ENCODE measurements around the gene RNF149.
"Not testable (repeated sequence)": the region's sequence is repeated elsewhere in the genome, so short reads cannot be mapped to it uniquely, and the experiment has no call there.

The RNF149 gene

GRCh38 chr2:101330253-101330933, 21.9 kb upstream of the RNF149 start:
- DNase-seq, result no peak

GRCh38 chr2:101329026-101329425, 20.5 kb upstream of the RNF149 start:
- DNase-seq, result no peak

GRCh38 chr2:101328474-101329007, 20.0 kb upstream of the RNF149 start:
- no peak for DNase-seq

GRCh38 chr2:101327863-101328394, 19.4 kb upstream of the RNF149 start:
- no peak for DNase-seq

DNA sequence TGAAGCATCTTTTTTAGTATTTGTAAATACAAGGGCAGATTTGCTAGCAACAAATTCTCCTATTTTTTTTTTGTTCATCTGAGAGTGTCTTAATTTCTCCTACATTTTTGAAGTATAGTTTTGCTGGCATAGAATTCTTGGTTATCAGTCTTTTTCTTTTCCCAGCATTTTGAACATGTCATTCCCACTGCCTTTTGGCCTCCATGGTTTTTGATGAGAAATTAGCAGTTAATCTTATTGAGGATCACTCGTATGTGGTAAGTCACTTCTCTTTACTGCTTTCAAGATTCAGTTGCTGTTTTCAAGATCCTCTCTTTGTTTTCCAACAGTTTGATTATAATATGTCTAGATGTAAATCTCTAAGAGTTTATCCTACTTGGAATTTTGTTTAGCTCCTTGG, 16.9 kb upstream of the RNF149 start:
- DNase-seq, result no peak

- DNase-seq, result not testable (repeated sequence)
These were observed 8.1 kb upstream of the RNF149 start for GRCh38 chr2:101316568-101316967.

- DNase-seq, result no peak
These were observed 3.2 kb upstream of the RNF149 start for GRCh38 chr2:101311696-101312017.

GRCh38 chr2:101310834-101311695, 2.6 kb upstream of the RNF149 start:
- no peak for DNase-seq

DNA sequence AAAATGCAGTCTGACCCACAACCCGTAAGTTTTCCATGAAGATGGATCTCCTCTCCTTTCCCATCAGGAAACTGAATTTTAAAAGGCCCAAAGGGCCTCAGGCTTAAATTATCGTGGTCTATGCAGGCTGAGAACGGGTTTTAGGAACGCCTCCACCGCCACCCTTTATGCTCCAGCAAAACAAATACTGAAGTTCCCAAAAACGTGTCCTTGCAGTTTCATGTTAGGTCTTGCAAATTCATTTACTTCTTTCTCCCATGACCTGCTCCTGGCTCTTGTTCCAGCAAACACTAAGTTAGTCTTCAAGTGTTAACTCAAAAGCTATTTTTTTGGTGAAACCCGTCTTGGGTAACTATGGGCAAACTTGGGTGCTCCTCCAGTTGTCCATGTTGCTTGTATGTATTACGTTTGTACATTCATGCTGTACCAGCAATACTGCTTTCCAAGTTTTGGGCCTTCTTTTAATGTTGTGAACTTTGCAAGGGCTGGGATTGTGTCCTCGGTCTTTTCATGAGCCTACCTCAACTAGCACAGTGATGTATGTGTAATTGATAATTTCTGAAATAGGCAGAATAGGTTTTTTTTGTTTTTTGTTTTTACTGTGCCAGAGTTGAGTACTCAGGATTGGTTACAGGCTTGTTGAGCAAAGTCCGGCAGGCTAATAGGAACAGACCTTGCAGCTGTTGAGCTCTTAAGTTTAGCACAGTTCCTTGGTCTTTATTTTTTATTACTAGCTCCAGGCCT, 1.8 kb upstream of the RNF149 start:
- no peak for DNase-seq

- DNase-seq, result no peak
These were observed 510 bp downstream of the RNF149 start for GRCh38 chr2:101307950-101308431.

GRCh38 chr2:101307503-101307902, 998 bp downstream of the RNF149 start:
- DNase-seq, result no peak

GRCh38 chr2:101306410-101306809, 2.1 kb downstream of the RNF149 start:
- DNase-seq, result no peak

DNA sequence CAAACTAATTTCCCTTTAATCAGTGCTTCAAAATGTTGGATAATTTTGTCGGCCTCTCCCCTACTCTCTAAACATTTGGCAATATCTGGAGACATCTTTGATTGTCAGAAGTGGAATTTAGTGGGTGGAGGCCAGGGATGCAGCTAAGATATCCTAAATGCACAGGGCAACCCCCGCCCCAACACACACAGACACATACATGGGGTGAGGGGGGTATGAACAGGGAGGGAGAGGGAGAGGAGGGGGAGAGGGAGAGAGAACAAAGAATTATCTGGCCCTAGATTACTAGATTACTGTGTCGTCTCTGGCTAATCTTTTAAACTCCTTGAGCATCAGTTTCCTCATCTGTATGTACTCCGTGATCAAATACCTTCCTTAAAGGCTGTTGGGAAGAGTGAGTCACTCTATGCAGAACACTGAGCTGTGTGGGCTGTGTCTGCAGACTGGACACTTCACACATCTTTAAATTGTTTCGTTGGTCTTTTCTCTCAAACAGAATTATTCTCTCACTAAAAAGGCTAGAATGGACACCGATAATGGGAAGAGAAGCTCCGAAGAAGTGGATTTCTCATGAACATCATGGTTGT, 2.9 kb downstream of the RNF149 start:
- no peak for DNase-seq

GRCh38 chr2:101305035-101305434, 3.5 kb downstream of the RNF149 start:
- DNase-seq, result no peak

GRCh38 chr2:101303688-101304087, 4.8 kb downstream of the RNF149 start:
- no peak for DNase-seq

DNA sequence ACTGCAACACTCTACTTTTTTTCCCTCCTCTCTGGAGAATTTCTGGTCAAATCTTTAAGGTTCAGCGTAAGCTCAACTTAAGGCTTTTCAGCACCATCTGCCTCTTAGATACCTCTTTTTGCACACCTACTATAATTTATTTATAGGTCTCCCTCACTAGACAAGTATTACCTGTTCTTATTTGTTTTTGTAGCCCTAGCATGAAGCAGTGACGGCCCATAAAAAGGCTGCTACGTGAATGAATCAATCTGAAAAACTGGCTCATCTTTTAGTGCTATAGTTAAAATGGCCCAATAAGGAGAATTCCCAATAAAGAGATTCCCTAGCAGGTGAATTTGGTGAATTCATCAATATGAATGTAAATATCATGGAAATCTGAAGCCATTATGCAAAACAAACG, 6.5 kb downstream of the RNF149 start:
- no peak for DNase-seq

DNA sequence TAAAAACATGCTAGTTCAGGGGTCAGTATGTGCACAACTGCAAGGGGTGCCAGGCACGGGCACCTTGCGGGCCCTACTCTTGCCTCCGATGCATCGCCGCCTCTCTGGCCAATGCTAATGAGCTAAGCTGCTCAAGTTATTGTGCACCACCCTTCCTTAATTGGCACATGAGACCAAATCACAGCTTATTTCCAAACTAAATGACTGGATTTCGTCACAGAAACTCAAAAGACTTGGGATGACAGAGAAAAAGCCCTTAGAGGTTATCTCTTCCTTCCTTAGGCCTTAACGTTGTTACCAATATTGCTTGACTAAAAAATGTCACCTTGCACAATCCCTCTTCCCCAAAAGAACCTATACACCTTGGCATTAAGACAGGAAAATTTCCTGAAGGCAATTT, 7.7 kb downstream of the RNF149 start:
- DNase-seq, result no peak

DNA sequence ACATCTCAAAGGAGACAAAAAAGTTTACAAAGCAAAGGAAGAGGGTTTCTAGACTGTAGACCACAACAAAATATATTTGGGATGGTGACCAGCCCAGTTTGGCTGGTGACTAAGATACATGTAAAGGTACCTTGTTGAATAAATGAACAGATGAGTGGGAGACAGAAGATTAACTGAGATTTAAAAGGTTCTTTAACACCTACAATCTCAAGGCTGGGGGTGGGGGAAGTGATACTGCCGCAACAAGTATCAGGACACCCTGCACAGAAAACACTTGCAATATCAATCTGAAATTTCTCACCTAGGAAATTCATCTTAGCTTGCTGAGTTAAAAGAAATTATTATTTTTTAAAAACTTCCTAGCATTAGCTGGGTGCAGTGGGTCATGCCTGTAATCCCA, 8.3 kb downstream of the RNF149 start:
- no peak for DNase-seq

- no peak for DNase-seq
These were observed 8.9 kb downstream of the RNF149 start for GRCh38 chr2:101299604-101300003.

DNA sequence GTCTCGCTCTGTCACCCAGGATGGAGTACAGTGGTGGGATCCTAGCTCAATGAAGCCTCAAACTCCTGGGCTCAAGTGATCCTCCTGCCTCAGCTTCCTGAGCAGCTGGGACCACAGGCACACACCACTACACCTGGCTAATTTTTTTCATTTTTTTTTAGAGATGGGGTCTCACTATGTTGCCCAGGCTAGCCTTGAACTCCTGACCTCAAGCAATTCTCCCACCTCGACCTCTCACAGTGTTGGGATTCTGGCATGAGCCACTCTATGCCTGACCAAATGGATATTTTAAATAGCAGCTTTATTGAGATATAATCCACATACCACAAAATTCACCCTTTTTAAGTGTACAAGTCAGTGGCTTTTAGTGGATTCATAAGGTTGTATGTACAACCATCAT, 11.1 kb downstream of the RNF149 start:
- DNase-seq, result no peak

DNA sequence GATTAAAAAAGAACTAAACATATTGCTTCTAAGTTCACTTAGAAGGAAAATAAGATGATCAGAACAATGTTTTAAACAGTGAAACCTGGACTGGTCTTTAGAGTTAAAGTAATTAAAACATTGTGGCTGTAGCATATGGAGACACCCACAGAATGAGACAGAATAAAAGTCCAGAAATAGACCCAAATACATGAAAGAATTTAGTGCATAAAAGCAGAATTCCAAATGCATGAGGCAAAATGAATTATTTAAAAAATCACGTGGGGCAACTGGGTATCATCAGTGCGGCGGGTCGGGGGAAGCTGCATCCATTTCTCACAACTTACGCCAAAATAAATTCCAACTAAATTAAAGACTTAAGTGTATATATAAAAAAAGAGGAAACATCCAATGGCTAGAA, 12.1 kb downstream of the RNF149 start:
- DNase-seq, result no peak

DNA sequence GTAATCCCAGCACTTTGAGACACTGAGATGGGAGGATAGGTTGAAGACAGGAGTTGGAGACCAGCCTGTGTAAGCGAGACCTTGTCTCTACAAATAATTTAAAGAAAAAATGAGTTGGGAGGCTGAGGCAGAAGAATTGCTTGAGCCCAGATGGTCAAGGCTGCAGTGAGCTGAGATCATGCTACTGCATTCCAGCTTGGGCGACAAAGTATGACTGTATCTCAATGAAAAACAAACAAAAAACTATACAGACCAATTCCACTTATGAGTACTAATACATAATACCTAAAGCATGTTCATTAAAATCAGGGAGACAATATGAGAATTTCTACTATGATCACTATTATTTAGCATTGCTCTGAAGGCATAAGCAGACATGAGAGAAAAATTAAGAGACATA, 12.6 kb downstream of the RNF149 start:
- no peak for DNase-seq

DNA sequence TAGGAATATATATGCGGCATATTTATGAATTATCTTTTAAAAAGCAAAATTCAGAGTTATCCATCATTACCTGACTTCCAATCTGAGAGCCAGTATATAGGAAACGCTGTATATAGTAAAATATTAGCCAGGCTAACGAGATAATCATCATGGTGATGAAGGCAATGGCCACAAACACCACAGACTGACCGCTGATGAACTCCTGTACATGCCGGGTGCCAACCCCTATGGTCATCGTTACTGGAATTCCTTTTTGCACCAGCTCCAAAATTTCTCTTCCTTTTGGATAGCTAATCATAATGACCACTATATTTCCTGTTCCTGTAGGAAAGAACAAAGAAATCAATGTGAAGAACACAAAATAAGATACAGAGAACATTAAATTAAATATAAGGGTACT, 13.6 kb downstream of the RNF149 start:
- DNase-seq, result no peak
